HepG2 (cell line): ENCODE measurements around the gene METAP1D. TPM values are rescaled to one million over a fixed set of nuclear protein-coding genes. Genes with fewer than 3 reads are reported as not detected.

Experiments used
- GATAD2A ChIP-seq: IDR thresholded peaks from 2 replicates; pipeline ENCODE4 v1.6.1; 2016
- GZF1 ChIP-seq: sonication (generic); formaldehyde crosslinking; IDR thresholded peaks from 2 replicates; pipeline ENCODE4 v1.5.1; 2020; ENCODE audit warnings: mild to moderate bottlenecking, missing genetic modification reagents
- MIXL1 ChIP-seq: IDR thresholded peaks from 2 replicates; pipeline ENCODE4 v1.6.1; 2016
- NFATC3 ChIP-seq: sonication (generic); formaldehyde crosslinking; IDR thresholded peaks from 2 replicates; pipeline ENCODE4 v1.5.1; 2020; ENCODE audit warnings: mild to moderate bottlenecking, missing genetic modification reagents
- PLRG1 ChIP-seq: fragments of 450-650 bp; conservative IDR thresholded peaks from 2 replicates; pipeline ENCODE4 v1.6.1; 2016
- PPARG ChIP-seq: conservative IDR thresholded peaks from 2 replicates; pipeline ENCODE4 v1.6.1; 2016; ENCODE audit warnings: missing biosample characterization, missing genetic modification reagents
- SETDB1 ChIP-seq: sonication (generic); formaldehyde crosslinking; IDR thresholded peaks from 2 replicates; pipeline ENCODE4 v1.5.1; 2020; ENCODE audit warnings: missing genetic modification reagents, mild to moderate bottlenecking, borderline replicate concordance
- SYNCRIP ChIP-seq: fragments of 200-400 bp; formaldehyde crosslinking; IDR thresholded peaks from 2 replicates; pipeline ENCODE4 v1.6.1; 2018; ENCODE audit warnings: mild to moderate bottlenecking, low read depth, low read length; ENCODE audit not compliant: insufficient read depth
- ZBTB1 ChIP-seq: sonication (generic); formaldehyde crosslinking; IDR thresholded peaks from 2 replicates; pipeline ENCODE4 v1.4.0; 2020; ENCODE audit warnings: missing genetic modification reagents, borderline replicate concordance
- ZMYM3 ChIP-seq: sonication (generic); formaldehyde crosslinking; IDR thresholded peaks from 2 replicates; pipeline ENCODE4 v1.5.1; 2020; ENCODE audit warnings: mild to moderate bottlenecking, missing genetic modification reagents
- ZNF747 ChIP-seq: sonication (generic); formaldehyde crosslinking; IDR thresholded peaks from 2 replicates; pipeline ENCODE4 v1.8.1; 2023; ENCODE audit warnings: missing genetic modification reagents, mild to moderate bottlenecking, borderline replicate concordance
- ZNF891 ChIP-seq: sonication (generic); formaldehyde crosslinking; IDR thresholded peaks from 2 replicates; pipeline ENCODE4 v1.5.0; 2020; ENCODE audit warnings: mild to moderate bottlenecking, missing genetic modification reagents
- polyA plus RNA-seq, 8 experiments: library from polyadenylated mRNA; depleted of rRNA in 3 of 8; stranded (reverse) in 7 of 8; unstranded in 1 of 8; fragments of >200 nt; fragmentation: Illumina TruSeq in 4 of 8; extraction: Trizol in 4 of 8; gene quantifications; 2 replicates each; pipeline versions ENCODE4 v1.2.1 to v1.2.3, GENCODE V29; 2011 to 2016; ENCODE audit warnings: low read depth in 4 of 8, missing spikeins in 1 of 8, mixed read lengths in 1 of 8; ENCODE audit not compliant: insufficient read depth in 1 of 8
- total RNA-seq, 5 experiments: library from RNA; depleted of rRNA; stranded (reverse); fragments of >200 nt; fragmentation: Illumina TruSeq; extraction: Trizol; gene quantifications; 2 replicates each; pipeline ENCODE4 v1.2.3, GENCODE V29; 2016; ENCODE audit warnings: low read depth in 1 of 5
- TF ChIP-seq, protein P1 (sequence below): IDR thresholded peaks from 2 replicates; pipeline ENCODE4 v1.6.1; 2016; ENCODE audit warnings: low read depth
- TF ChIP-seq, protein P2 (sequence below): sonication (generic); formaldehyde crosslinking; IDR thresholded peaks from 2 replicates; pipeline ENCODE4 v1.4.0; 2020; ENCODE audit warnings: missing genetic modification reagents
- TF ChIP-seq, protein P3 (sequence below): sonication (generic); formaldehyde crosslinking; IDR thresholded peaks from 2 replicates; pipeline ENCODE4 v1.5.1; 2020; ENCODE audit warnings: missing genetic modification reagents, mild to moderate bottlenecking, borderline replicate concordance
- TF ChIP-seq, protein P4 (sequence below): sonication (generic); formaldehyde crosslinking; IDR thresholded peaks from 2 replicates; pipeline ENCODE4 v1.4.0; 2020; ENCODE audit warnings: missing genetic modification reagents, borderline replicate concordance
- TF ChIP-seq, protein P5 (sequence below): sonication (generic); formaldehyde crosslinking; IDR thresholded peaks from 2 replicates; pipeline ENCODE4 v1.5.0; 2020; ENCODE audit warnings: mild to moderate bottlenecking, missing genetic modification reagents

Gene METAP1D
- total and polyA plus RNA-seq, 2 of the 13 experiments (the other 11 are each of a cell fraction or from before 2014, with no cell fraction given) = 14.7 to 21.6 TPM

DNA sequence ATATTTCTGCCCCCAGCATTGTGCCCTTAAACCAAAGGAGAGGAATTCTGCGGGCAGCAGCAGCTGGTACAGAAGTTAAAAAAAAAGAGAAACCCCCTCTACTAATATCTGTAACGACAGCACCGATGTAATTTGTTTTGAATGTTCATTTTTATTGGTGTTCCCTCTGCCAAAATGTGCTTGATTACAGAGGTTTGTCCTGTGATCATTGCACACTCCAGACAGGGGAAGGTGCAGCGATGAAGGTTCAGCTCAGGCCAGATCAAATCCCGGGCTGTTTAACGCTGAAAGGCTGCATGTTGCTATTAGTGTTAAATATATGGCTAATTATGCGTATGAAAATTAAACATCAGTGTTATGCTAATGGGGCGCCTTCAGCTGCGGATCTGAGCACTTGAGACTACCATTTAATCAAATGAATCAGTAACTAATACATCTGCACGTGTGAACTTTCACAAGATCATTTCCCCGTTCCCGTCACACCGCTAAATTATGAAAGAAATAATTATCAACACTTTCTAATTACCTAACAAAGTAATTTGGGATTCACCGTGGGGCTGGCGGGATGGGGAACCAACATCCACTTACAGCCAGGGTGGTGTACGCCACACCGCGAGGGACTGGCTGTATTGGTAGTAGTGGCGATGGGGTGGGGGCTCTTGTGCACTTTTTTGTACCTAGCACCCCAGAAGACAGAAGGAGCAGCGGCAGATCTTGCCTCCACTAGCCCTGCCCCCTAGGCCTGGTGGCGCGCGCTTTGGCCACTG, 84.1 kb downstream of the METAP1D start (continued):
- TF ChIP-seq, protein P1, sequence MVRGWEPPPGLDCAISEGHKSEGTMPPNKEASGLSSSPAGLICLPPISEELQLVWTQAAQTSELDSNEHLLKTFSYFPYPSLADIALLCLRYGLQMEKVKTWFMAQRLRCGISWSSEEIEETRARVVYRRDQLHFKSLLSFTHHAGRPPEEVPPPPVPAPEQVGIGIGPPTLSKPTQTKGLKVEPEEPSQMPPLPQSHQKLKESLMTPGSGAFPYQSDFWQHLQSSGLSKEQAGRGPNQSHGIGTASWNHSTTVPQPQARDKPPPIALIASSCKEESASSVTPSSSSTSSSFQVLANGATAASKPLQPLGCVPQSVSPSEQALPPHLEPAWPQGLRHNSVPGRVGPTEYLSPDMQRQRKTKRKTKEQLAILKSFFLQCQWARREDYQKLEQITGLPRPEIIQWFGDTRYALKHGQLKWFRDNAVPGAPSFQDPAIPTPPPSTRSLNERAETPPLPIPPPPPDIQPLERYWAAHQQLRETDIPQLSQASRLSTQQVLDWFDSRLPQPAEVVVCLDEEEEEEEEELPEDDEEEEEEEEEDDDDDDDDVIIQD (CRISPR knock-in tag) = no peak
- no peak for TF ChIP-seq PLRG1
- no peak for TF ChIP-seq NFATC3 (CRISPR knock-in tag)
- no peak for TF ChIP-seq ZMYM3 (CRISPR knock-in tag)
- TF ChIP-seq GZF1 (CRISPR knock-in tag) = no peak
- TF ChIP-seq, protein P2, sequence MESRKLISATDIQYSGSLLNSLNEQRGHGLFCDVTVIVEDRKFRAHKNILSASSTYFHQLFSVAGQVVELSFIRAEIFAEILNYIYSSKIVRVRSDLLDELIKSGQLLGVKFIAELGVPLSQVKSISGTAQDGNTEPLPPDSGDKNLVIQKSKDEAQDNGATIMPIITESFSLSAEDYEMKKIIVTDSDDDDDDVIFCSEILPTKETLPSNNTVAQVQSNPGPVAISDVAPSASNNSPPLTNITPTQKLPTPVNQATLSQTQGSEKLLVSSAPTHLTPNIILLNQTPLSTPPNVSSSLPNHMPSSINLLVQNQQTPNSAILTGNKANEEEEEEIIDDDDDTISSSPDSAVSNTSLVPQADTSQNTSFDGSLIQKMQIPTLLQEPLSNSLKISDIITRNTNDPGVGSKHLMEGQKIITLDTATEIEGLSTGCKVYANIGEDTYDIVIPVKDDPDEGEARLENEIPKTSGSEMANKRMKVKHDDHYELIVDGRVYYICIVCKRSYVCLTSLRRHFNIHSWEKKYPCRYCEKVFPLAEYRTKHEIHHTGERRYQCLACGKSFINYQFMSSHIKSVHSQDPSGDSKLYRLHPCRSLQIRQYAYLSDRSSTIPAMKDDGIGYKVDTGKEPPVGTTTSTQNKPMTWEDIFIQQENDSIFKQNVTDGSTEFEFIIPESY (CRISPR knock-in tag) = peak; percentile 60; the same call in 1 of the 2 replicates
- TF ChIP-seq, protein P3, sequence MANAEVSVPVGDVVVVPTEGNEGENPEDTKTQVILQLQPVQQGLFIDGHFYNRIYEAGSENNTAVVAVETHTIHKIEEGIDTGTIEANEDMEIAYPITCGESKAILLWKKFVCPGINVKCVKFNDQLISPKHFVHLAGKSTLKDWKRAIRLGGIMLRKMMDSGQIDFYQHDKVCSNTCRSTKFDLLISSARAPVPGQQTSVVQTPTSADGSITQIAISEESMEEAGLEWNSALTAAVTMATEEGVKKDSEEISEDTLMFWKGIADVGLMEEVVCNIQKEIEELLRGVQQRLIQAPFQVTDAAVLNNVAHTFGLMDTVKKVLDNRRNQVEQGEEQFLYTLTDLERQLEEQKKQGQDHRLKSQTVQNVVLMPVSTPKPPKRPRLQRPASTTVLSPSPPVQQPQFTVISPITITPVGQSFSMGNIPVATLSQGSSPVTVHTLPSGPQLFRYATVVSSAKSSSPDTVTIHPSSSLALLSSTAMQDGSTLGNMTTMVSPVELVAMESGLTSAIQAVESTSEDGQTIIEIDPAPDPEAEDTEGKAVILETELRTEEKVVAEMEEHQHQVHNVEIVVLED (CRISPR knock-in tag) = no peak
- TF ChIP-seq SETDB1 (CRISPR knock-in tag) = no peak
- no peak for TF ChIP-seq ZNF891 (CRISPR knock-in tag)
- 0 out of 2 replicates have a peak, but pooled peaks have one; percentile 8 for TF ChIP-seq ZNF747 (CRISPR knock-in tag)
- no peak for TF ChIP-seq PPARG (CRISPR knock-in tag)
- TF ChIP-seq, protein P4, sequence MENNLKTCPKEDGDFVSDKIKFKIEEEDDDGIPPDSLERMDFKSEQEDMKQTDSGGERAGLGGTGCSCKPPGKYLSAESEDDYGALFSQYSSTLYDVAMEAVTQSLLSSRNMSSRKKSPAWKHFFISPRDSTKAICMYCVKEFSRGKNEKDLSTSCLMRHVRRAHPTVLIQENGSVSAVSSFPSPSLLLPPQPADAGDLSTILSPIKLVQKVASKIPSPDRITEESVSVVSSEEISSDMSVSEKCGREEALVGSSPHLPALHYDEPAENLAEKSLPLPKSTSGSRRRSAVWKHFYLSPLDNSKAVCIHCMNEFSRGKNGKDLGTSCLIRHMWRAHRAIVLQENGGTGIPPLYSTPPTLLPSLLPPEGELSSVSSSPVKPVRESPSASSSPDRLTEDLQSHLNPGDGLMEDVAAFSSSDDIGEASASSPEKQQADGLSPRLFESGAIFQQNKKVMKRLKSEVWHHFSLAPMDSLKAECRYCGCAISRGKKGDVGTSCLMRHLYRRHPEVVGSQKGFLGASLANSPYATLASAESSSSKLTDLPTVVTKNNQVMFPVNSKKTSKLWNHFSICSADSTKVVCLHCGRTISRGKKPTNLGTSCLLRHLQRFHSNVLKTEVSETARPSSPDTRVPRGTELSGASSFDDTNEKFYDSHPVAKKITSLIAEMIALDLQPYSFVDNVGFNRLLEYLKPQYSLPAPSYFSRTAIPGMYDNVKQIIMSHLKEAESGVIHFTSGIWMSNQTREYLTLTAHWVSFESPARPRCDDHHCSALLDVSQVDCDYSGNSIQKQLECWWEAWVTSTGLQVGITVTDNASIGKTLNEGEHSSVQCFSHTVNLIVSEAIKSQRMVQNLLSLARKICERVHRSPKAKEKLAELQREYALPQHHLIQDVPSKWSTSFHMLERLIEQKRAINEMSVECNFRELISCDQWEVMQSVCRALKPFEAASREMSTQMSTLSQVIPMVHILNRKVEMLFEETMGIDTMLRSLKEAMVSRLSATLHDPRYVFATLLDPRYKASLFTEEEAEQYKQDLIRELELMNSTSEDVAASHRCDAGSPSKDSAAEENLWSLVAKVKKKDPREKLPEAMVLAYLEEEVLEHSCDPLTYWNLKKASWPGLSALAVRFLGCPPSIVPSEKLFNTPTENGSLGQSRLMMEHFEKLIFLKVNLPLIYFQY (CRISPR knock-in tag) = no peak
- TF ChIP-seq MIXL1 (CRISPR knock-in tag) = no peak
- TF ChIP-seq GATAD2A (CRISPR knock-in tag) = no peak
- TF ChIP-seq, protein P5, sequence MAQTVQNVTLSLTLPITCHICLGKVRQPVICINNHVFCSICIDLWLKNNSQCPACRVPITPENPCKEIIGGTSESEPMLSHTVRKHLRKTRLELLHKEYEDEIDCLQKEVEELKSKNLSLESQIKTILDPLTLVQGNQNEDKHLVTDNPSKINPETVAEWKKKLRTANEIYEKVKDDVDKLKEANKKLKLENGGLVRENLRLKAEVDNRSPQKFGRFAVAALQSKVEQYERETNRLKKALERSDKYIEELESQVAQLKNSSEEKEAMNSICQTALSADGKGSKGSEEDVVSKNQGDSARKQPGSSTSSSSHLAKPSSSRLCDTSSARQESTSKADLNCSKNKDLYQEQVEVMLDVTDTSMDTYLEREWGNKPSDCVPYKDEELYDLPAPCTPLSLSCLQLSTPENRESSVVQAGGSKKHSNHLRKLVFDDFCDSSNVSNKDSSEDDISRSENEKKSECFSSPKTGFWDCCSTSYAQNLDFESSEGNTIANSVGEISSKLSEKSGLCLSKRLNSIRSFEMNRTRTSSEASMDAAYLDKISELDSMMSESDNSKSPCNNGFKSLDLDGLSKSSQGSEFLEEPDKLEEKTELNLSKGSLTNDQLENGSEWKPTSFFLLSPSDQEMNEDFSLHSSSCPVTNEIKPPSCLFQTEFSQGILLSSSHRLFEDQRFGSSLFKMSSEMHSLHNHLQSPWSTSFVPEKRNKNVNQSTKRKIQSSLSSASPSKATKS (CRISPR knock-in tag) = 0 out of 2 replicates have a peak, but pooled peaks have one; percentile 27
- no peak for TF ChIP-seq SYNCRIP
- TF ChIP-seq ZBTB1 (CRISPR knock-in tag) = no peak
